ENCODE measurements around the gene CDK8.

GRCh38 chr13:26280295-26280694, 26.4 kb downstream of the CDK8 start:
- TF ChIP-seq EZH2phosphoT487 (IDR thresholded peaks at IDR 0.05; ENCODE audit: low read depth, severe bottlenecking, unreplicated experiment) (no peak), EZH2 (IDR thresholded peaks at IDR 0.05; ENCODE audit: borderline replicate concordance) (no peak), CTCF (IDR thresholded peaks at IDR 0.05; ENCODE audit: poor library complexity) (no peak)
